SU-DHL-6 (cell line): Measurements from ENCODE around the gene PIK3R1.

Experiments
- CTCF ChIP-seq: fragments of 200-600 bp; sonication (generic); IDR thresholded peaks from one replicate; pipeline ENCODE4 v1.5.1; 2017; ENCODE audit warnings: antibody characterized with exemption, mild to moderate bottlenecking, low read length, moderate library complexity; ENCODE audit not compliant: insufficient read depth, poor library complexity, severe bottlenecking
- EZH2phosphoT487 ChIP-seq: fragments of 200-600 bp; sonication (generic), shearing (Covaris generic); conservative IDR thresholded peaks from 2 replicates; pipeline ENCODE4 v1.6.1; 2018; ENCODE audit warnings: mild to moderate bottlenecking, antibody characterized with exemption, low read length, moderate library complexity, mixed read lengths

GRCh38 chr5:68260467-68260866, 44.9 kb downstream of the PIK3R1 start:
- TF ChIP-seq CTCF (no peak), EZH2phosphoT487 (no peak)
